Activated CD8-positive, alpha-beta memory T cell treated with anti-CD3 and anti-CD28 coated beads, Interleukin-2, amount 50 U/mL, for 1 hour (primary cell): ENCODE results near the gene KCNIP3.
"Not testable (repeated sequence)": the region's sequence is repeated elsewhere in the genome, so short reads cannot be mapped to it uniquely, and the experiment has no call there.

Experiments
- DNase-seq: peaks from one replicate; pipeline ENCODE4 v3.0.0-alpha.2; 2020; ENCODE audit errors: extremely low read depth

KCNIP3 gene

GRCh38 chr2:95382686-95383634 lies 85.8 kb downstream of the KCNIP3 start:
- DNase-seq: no peak

GRCh38 chr2:95383635-95384027 lies 86.5 kb downstream of the KCNIP3 start:
- no peak for DNase-seq

GRCh38 chr2:95384854-95385569 lies 87.9 kb downstream of the KCNIP3 start:
- no peak for DNase-seq

- no peak for DNase-seq
Measured at GRCh38 chr2:95385570-95385984, 88.4 kb downstream of the KCNIP3 start.

- no peak for DNase-seq
Measured at GRCh38 chr2:95386031-95386430, 88.9 kb downstream of the KCNIP3 start.

GRCh38 chr2:95387358-95387757 lies 90.2 kb downstream of the KCNIP3 start:
- DNase-seq: no peak

GRCh38 chr2:95388091-95388692 lies 91.0 kb downstream of the KCNIP3 start:
- no peak for DNase-seq

- no peak for DNase-seq
Measured at GRCh38 chr2:95388856-95389244, 91.7 kb downstream of the KCNIP3 start.

- DNase-seq: no peak
Measured at GRCh38 chr2:95389245-95390119, 92.3 kb downstream of the KCNIP3 start.

- DNase-seq: no peak
Measured at GRCh38 chr2:95390272-95390880, 93.2 kb downstream of the KCNIP3 start.

GRCh38 chr2:95390881-95391321 lies 93.8 kb downstream of the KCNIP3 start:
- no peak for DNase-seq

GRCh38 chr2:95391641-95392310 lies 94.6 kb downstream of the KCNIP3 start:
- no peak for DNase-seq

- DNase-seq: no peak
Measured at GRCh38 chr2:95392320-95392719, 95.2 kb downstream of the KCNIP3 start.

GRCh38 chr2:95392730-95393455 lies 95.7 kb downstream of the KCNIP3 start:
- DNase-seq: no peak

GRCh38 chr2:95393901-95394300 lies 96.8 kb downstream of the KCNIP3 start:
- no peak for DNase-seq

GRCh38 chr2:95399061-95399460 lies 101.9 kb downstream of the KCNIP3 start:
- DNase-seq: no peak

- DNase-seq: no peak
Measured at GRCh38 chr2:95401480-95401879, 104.3 kb downstream of the KCNIP3 start.

GRCh38 chr2:95402004-95402369 lies 104.8 kb downstream of the KCNIP3 start:
- not testable (repeated sequence) for DNase-seq

- DNase-seq: peak; percentile 70
Measured at GRCh38 chr2:95402370-95403203, 105.4 kb downstream of the KCNIP3 start, which contains the start of gene FAHD2A. FAHD2A (plus strand) TSS chr2:95402708; CDS start chr2:95405559, 2,851 bp downstream.
